IMR-90 (cell line): ENCODE data around the gene TSTD2. TPM values are rescaled to one million over a fixed set of nuclear protein-coding genes. Genes with fewer than 3 reads are reported as not detected.

Experiments used
- ATAC-seq: fragments of 200-7000 bp; cut with Tn5 transposase; 2 replicates; pipeline ENCODE4 v1.9.1; 2020; ENCODE audit warnings: low read depth, mild to moderate bottlenecking, moderate library complexity
- BruUV-seq: library from RNA; stranded (reverse); fragments of 400-500 nt; replicated peaks from 2 replicates; lab custom pipeline; 2021; lab: Mats Ljungman, UMichigan
- CTCF ChIA-PET: fragments of 300-600 bp; formaldehyde crosslinking; extraction: SDS; loops from one replicate; lab custom pipeline; 2021; ENCODE audit warnings: antibody characterized with exemption; lab: Yijun Ruan, JAX
- POLR2A ChIA-PET: fragments of 300-600 bp; sonication (Branson Sonifier 250); formaldehyde crosslinking; loops from one replicate; lab custom pipeline; 2022; ENCODE audit warnings: antibody characterized with exemption; ENCODE audit not compliant: unreplicated experiment; lab: Charles Lee
- DNase-seq: peaks from one replicate; pipeline ENCODE4 v3.0.0; 2013
- H2AFZ ChIP-seq: replicated peaks from 2 replicates; pipeline ENCODE3; 2013; ENCODE audit warnings: low read length, mild to moderate bottlenecking; ENCODE audit not compliant: poor library complexity
- H2AK5ac ChIP-seq: 2 replicates; pipeline ENCODE4 v1.6.1; 2013; ENCODE audit warnings: low read depth, low read length, inconsistent platforms
- H2AK9ac ChIP-seq: replicated peaks from 2 replicates; pipeline ENCODE3; 2013; ENCODE audit warnings: mild to moderate bottlenecking, low read depth, low read length, moderate library complexity; ENCODE audit not compliant: poor library complexity
- H2BK120ac ChIP-seq: 2 replicates; pipeline ENCODE4 v1.6.1; 2013; ENCODE audit warnings: low read depth, low read length, inconsistent platforms
- H2BK15ac ChIP-seq: 3 replicates; pipeline ENCODE4 v1.6.1; 2013; ENCODE audit warnings: low read depth, low read length, inconsistent platforms
- H2BK20ac ChIP-seq: 2 replicates; pipeline ENCODE4 v1.6.1; 2013; ENCODE audit warnings: low read depth, mild to moderate bottlenecking, inconsistent platforms, low read length, moderate library complexity
- H2BK5ac ChIP-seq: 2 replicates; pipeline ENCODE4 v1.6.1; 2013; ENCODE audit warnings: mild to moderate bottlenecking, low read depth, low read length, inconsistent platforms; ENCODE audit not compliant: poor library complexity, severe bottlenecking
- H3K14ac ChIP-seq: replicated peaks from 2 replicates; pipeline ENCODE4 v1.6.1; 2013; ENCODE audit warnings: low read depth, low read length, inconsistent platforms
- H3K18ac ChIP-seq: 2 replicates; pipeline ENCODE4 v1.6.1; 2013; ENCODE audit warnings: low read depth, low read length, control low read depth
- H3K23ac ChIP-seq: 2 replicates; pipeline ENCODE4 v1.6.1; 2013; ENCODE audit warnings: low read depth, low read length, inconsistent platforms
- H3K27ac ChIP-seq: 2 replicates; pipeline ENCODE4 v1.5.1; 2013; ENCODE audit warnings: mild to moderate bottlenecking, control low read depth, low read length; ENCODE audit not compliant: insufficient read depth
- H3K27me3 ChIP-seq: 2 replicates; pipeline ENCODE4 v1.6.1; 2013; ENCODE audit warnings: low read length; ENCODE audit not compliant: control insufficient read depth, insufficient read depth
- H3K36me3 ChIP-seq: 2 replicates; pipeline ENCODE4 v1.6.1; 2013; ENCODE audit warnings: low read length, mixed read lengths; ENCODE audit not compliant: control insufficient read depth, insufficient read depth
- H3K4ac ChIP-seq: 2 replicates; pipeline ENCODE4 v1.6.1; 2013; ENCODE audit warnings: low read depth, low read length, inconsistent platforms
- H3K4me1 ChIP-seq: 2 replicates; pipeline ENCODE4 v1.6.1; 2013; ENCODE audit warnings: low read length, mixed read lengths; ENCODE audit not compliant: control insufficient read depth, insufficient read depth
- H3K4me2 ChIP-seq: 2 replicates; pipeline ENCODE4 v1.6.1; 2013; ENCODE audit warnings: low read depth, mild to moderate bottlenecking, control low read depth, low read length, moderate library complexity
- H3K4me3 ChIP-seq: 2 replicates; pipeline ENCODE4 v1.5.1; 2013; ENCODE audit warnings: low read depth, mild to moderate bottlenecking, control low read depth, low read length, moderate library complexity; ENCODE audit not compliant: insufficient read depth
- H3K56ac ChIP-seq: 2 replicates; pipeline ENCODE4 v1.6.1; 2013; ENCODE audit warnings: low read length, inconsistent platforms; ENCODE audit not compliant: insufficient read depth; ENCODE audit errors: extremely low read depth
- H3K79me1 ChIP-seq, 2 experiments: 2 replicates each; pipeline ENCODE4 v1.6.1; 2013; ENCODE audit warnings: low read length in 2 of 2, inconsistent platforms in 1 of 2, low read depth in 1 of 2
- H3K9ac ChIP-seq: 2 replicates; pipeline ENCODE4 v1.6.1; 2013; ENCODE audit warnings: low read depth, low read length, control low read depth
- H3K9me1 ChIP-seq: 2 replicates; pipeline ENCODE4 v1.6.1; 2013; ENCODE audit warnings: low read length, inconsistent platforms; ENCODE audit not compliant: insufficient read depth
- H3K9me3 ChIP-seq: 2 replicates; pipeline ENCODE4 v1.6.1; 2013; ENCODE audit warnings: low read length; ENCODE audit not compliant: control insufficient read depth, insufficient read depth
- H4K20me1 ChIP-seq: 2 replicates; pipeline ENCODE4 v1.6.1; 2013; ENCODE audit warnings: low read length, inconsistent platforms; ENCODE audit not compliant: insufficient read depth
- H4K5ac ChIP-seq: 2 replicates; pipeline ENCODE4 v1.6.1; 2013; ENCODE audit warnings: mild to moderate bottlenecking, low read depth, low read length, control low read depth
- H4K8ac ChIP-seq, 2 experiments: 2 replicates each; pipeline ENCODE4 v1.6.1; 2013; ENCODE audit warnings: low read depth in 2 of 2, low read length in 2 of 2, control low read depth in 1 of 2, inconsistent platforms in 1 of 2
- H4K91ac ChIP-seq: 2 replicates; pipeline ENCODE4 v1.6.1; 2013; ENCODE audit warnings: low read depth, low read length, inconsistent platforms; ENCODE audit not compliant: insufficient read depth
- POLR2A ChIP-seq: IDR thresholded peaks from 2 replicates; pipeline ENCODE4 v1.6.1; 2012; ENCODE audit warnings: mild to moderate bottlenecking, low read depth, low read length
- RCOR1 ChIP-seq: IDR thresholded peaks from 2 replicates; pipeline ENCODE4 v1.6.1; 2012; ENCODE audit warnings: mild to moderate bottlenecking, low read length, improper control_type of control experiment; ENCODE audit not compliant: insufficient replicate concordance
- WGBS, 2 experiments: methylation state at CpG; one replicate each; pipeline versions ENCODE4 v1.1.5 to v1.1.7; 2013; ENCODE audit warnings: missing lambda C conversion rate in 2 of 2; ENCODE audit not compliant: insufficient read length in 1 of 2; ENCODE audit errors: extremely low coverage in 2 of 2; 5-methylcytosine and 5-hydroxymethylcytosine counted together
- dilution Hi-C: fragments of 300-500 bp; cut with HindIII; formaldehyde crosslinking; loops from one replicate; pipeline ENCODE4 v1.14.3; 2018; ENCODE audit warnings: low sequenced_read_pairs; ENCODE audit not compliant: unreplicated experiment
- in situ Hi-C: fragments of 300-500 bp; cut with MboI; formaldehyde crosslinking; loops from 3 replicates; pipeline ENCODE4 v1.14.3; 2019; ENCODE audit warnings: low sequenced_read_pairs, inconsistent platforms, mixed read lengths
- intact Hi-C: fragments of 100-400 bp; cut with micrococcal nuclease; formaldehyde crosslinking; loops from 2 replicates; pipeline ENCODE4 v1.10.0; 2022
- polyA plus RNA-seq, 3 experiments: library from polyadenylated mRNA; depleted of rRNA; stranded (reverse); fragments of >200 nt; gene quantifications; 2 replicates each; pipeline ENCODE4 v1.2.3, GENCODE V29; 2012; ENCODE audit warnings: low replicate concordance in 1 of 3
- total RNA-seq: library from RNA; depleted of rRNA; stranded (reverse); fragments of >200 nt; gene quantifications from 2 replicates; pipeline ENCODE4 v1.2.3, GENCODE V29; 2012
- TF ChIP-seq, protein P1 (sequence below): fragments of 150-350 bp; IDR thresholded peaks from 2 replicates; pipeline ENCODE4 v1.6.1; 2016; ENCODE audit warnings: low read depth, mild to moderate bottlenecking, low read length, moderate library complexity, borderline replicate concordance

The TSTD2 gene
- total and polyA plus RNA-seq, 2 of the 4 experiments (the other 2 are of a cell fraction) = 11.2 to 16.3 TPM

- H3K4me1 ChIP-seq = no peaks in the 10 kb centered on the region
- no peak overlapping the region for H2AK9ac ChIP-seq
- no peaks in the 10 kb centered on the region for H3K79me1 ChIP-seq
- ATAC-seq (no peak), DNase-seq (no peak)
- no peak overlapping the region for H3K4me2 ChIP-seq
- no peaks in the 10 kb centered on the region for H4K20me1 ChIP-seq
- no peak overlapping the region for H2BK20ac ChIP-seq
- H2AK5ac ChIP-seq = no peak overlapping the region
- no peak overlapping the region for H4K91ac ChIP-seq
- BruUV-seq = no TSS peak
- H3K4ac ChIP-seq = no peak overlapping the region
- intact Hi-C loops = no loop called here
- TF ChIP-seq RCOR1 (no peak), POLR2A (no peak)
- TF ChIP-seq, protein P1, sequence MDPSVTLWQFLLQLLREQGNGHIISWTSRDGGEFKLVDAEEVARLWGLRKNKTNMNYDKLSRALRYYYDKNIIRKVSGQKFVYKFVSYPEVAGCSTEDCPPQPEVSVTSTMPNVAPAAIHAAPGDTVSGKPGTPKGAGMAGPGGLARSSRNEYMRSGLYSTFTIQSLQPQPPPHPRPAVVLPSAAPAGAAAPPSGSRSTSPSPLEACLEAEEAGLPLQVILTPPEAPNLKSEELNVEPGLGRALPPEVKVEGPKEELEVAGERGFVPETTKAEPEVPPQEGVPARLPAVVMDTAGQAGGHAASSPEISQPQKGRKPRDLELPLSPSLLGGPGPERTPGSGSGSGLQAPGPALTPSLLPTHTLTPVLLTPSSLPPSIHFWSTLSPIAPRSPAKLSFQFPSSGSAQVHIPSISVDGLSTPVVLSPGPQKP = no peak
- no peak overlapping the region for H3K27ac ChIP-seq
- H3K36me3 ChIP-seq = no peaks in the 10 kb centered on the region
- no peak overlapping the region for H2AFZ ChIP-seq
- no peak overlapping the region for H3K18ac ChIP-seq
- no peak overlapping the region for H4K8ac ChIP-seq
- H3K9ac ChIP-seq = no peak overlapping the region
- no peaks in the 10 kb centered on the region for H3K9me3 ChIP-seq
- WGBS, 2 experiments = 53% methylated on average over 4 of the region's 6 CpGs; no CpG with 5 or more reads in 1 of the 2 experiments
- no peaks in the 10 kb centered on the region for H3K9me1 ChIP-seq
- no peak overlapping the region for H3K23ac ChIP-seq
- ChIA-PET POLR2A (no interaction called here), CTCF (no interaction called here)
- no peak overlapping the region for H4K5ac ChIP-seq
- no peak overlapping the region for H2BK5ac ChIP-seq
- H2BK120ac ChIP-seq = no peak overlapping the region
- dilution Hi-C loops = no loop called here
- in situ Hi-C loops = no loop called here
- no peak overlapping the region for H2BK15ac ChIP-seq
- no peaks in the 10 kb centered on the region; the same call in 1 of the 2 replicates for H3K27me3 ChIP-seq
- H3K4me3 ChIP-seq = no peak overlapping the region
- H3K14ac ChIP-seq = no peak overlapping the region
- no peak overlapping the region for H3K56ac ChIP-seq
Observed at GRCh38 chr9:97553141-97553540, 80.0 kb downstream of the TSTD2 start.
